Transverse colon (tissue), 4 donors: Measurements from ENCODE around the gene TUT7. TPM values are rescaled to one million over a fixed set of nuclear protein-coding genes. Genes with fewer than 3 reads are reported as not detected.
A peak's percentile ranks its signal among the peaks of the same experiment; 100 is the strongest.
"Not testable (repeated sequence)": the region's sequence is repeated elsewhere in the genome, so short reads cannot be mapped to it uniquely, and the experiment has no call there.

Experiments
- DNase-seq: peaks from one replicate; pipeline ENCODE4 v3.0.0-alpha.2; 2019
- H3K27ac ChIP-seq, 4 donors: fragments of 200-600 bp; sonication (generic); 2 replicates each; pipeline ENCODE4 v1.5.1; 2016 to 2018; ENCODE audit warnings: inconsistent platforms in 4 of 4
- H3K27me3 ChIP-seq: fragments of 200-600 bp; sonication (generic); 2 replicates; pipeline ENCODE4 v1.5.1; 2017; ENCODE audit warnings: inconsistent platforms
- H3K36me3 ChIP-seq, 4 donors: fragments of 200-600 bp; sonication (generic); 2 replicates each; pipeline ENCODE4 v1.5.1; 2017 to 2019; ENCODE audit warnings: inconsistent platforms in 4 of 4
- H3K4me1 ChIP-seq, 4 donors: fragments of 200-600 bp; sonication (generic); 2 replicates each; pipeline ENCODE4 v1.5.1; 2017 to 2020; ENCODE audit warnings: inconsistent platforms in 4 of 4
- H3K4me3 ChIP-seq, 4 donors: fragments of 200-600 bp; sonication (generic); 1 replicate in 1 of 4; 2 replicates in 3 of 4; pipeline versions ENCODE4 v1.5.1 to v1.6.1; 2017 to 2019; ENCODE audit warnings: inconsistent platforms in 4 of 4
- H3K9me3 ChIP-seq, 2 donors: fragments of 200-600 bp; sonication (generic); 2 replicates each; pipeline ENCODE4 v1.5.1; 2017 to 2019; ENCODE audit warnings: inconsistent platforms in 2 of 2
- CTCF ChIP-seq, 5 experiments: fragments of 200-600 bp in 3 of 5; fragments of 450-650 bp in 2 of 5; sonication (generic) in 3 of 5; IDR thresholded peaks; 1 replicate in 2 of 5; 2 replicates in 3 of 5; pipeline ENCODE4 v1.5.1; 2016 to 2017; ENCODE audit warnings: antibody characterized with exemption in 5 of 5, inconsistent platforms in 3 of 5, mild to moderate bottlenecking in 2 of 5, moderate library complexity in 1 of 5
- EP300 ChIP-seq: sonication (generic); formaldehyde crosslinking; IDR thresholded peaks from one replicate; pipeline ENCODE4 v1.6.1; 2017; ENCODE audit warnings: antibody characterized with exemption, low read depth
- POLR2A ChIP-seq: fragments of 450-650 bp; IDR thresholded peaks from one replicate; pipeline ENCODE4 v1.6.1; 2016; ENCODE audit warnings: antibody characterized with exemption, mild to moderate bottlenecking, moderate library complexity
- POLR2AphosphoS5 ChIP-seq, 3 donors: sonication (generic); formaldehyde crosslinking; IDR thresholded peaks; one replicate each; pipeline ENCODE4 v1.6.1; 2016; ENCODE audit warnings: antibody characterized with exemption in 3 of 3
- WGBS, 2 donors: methylation state at CpG; one replicate each; pipeline ENCODE4 v1.1.5; 2018; ENCODE audit warnings: low coverage in 1 of 2; 5-methylcytosine and 5-hydroxymethylcytosine counted together
- in situ Hi-C, 4 donors: fragments of 200-750 bp; cut with MboI; loops; one replicate each; pipeline versions ENCODE4 v1.15.0 to v1.15.1; 2017; ENCODE audit warnings: low sequenced_read_pairs in 3 of 4, low pct_ligation_motif_present in 1 of 4, low pct_unique_long_range_greater_than_20kb in 1 of 4
- intact Hi-C: fragments of 100-400 bp; cut with DNase I; formaldehyde crosslinking; loops from one replicate; pipeline ENCODE4 v1.15.1; 2023; ENCODE audit warnings: low total_unique reads
- total RNA-seq, 4 donors: library from RNA; depleted of rRNA; stranded (reverse); fragments of >200 nt; gene quantifications; one replicate each; pipeline ENCODE4 v1.1.0, GENCODE V29; 2016

Gene TUT7
- total RNA-seq = 10 to 100 TPM; 29.5 to 72.9 (median 43.0) TPM

DNA sequence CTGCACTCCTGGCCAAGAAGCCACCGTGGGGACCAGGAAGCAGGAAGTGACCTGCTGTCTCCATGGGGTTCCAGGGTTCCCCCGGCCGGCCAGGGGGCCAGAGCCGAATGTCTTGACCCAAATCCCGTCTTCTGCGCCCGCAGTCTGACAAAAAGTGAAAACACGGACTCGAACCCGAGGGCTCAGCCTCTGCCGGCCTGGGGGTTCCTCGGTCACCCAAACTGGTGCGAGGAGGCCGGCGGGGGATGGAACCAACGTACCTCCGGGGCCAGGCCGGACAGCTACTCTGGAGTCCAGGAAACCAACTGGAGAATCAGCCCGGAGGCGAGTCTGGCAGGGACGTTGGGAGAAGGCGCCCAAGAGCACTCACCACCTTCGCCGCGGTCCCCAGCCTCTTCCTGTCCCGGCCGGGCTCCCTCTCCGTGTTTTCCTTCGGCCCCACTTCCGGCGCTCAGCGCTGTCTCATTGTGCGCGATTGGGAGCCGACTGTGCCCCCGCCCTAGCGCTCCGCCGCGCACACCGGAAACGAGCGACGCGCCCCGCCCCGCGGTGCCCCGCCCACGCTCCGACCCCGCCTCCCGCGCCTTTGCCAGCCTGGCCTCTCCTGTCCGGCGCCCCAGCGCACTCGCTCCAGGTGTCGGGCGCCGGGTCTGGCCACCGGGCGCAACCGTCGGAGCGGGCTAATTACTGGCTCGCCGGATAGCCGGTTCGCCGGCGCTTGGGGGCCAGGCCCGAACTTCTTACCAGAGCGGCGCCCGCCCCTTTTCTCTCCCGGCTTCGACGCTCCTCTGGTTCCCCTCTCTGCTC is at the start of gene TUT7:
Gene TUT7, minus strand, starts transcription at position 400 of the 807 bp plus-strand sequence. CDS start 1,211 bp downstream, outside the sequence.
- H3K9me3 ChIP-seq = no peaks in the 10 kb centered on the region
- H3K36me3 ChIP-seq = peaks cover 0 to 9% (median 0%) of the 10 kb centered on the region in 4 donors
- in situ Hi-C loops = no loop called here
- no peaks in the 10 kb centered on the region for H3K27me3 ChIP-seq
- peak within 1 kb of the TSS; percentile 96 to 98 (median 96) for H3K27ac ChIP-seq
- WGBS, 2 donors = 0% methylated on average over 9 of the region's 79 CpGs; no CpG with 5 or more reads in 1 of the 2 donors
- DNase-seq = peak; percentile 97
- peak within 1 kb of the TSS; percentile 76 to 95 (median 94) for H3K4me3 ChIP-seq
- peak; percentile 85 for TF ChIP-seq POLR2A
- TF ChIP-seq EP300 = peak; percentile 27
- TF ChIP-seq CTCF (IDR thresholded peaks at IDR 0.05) = no peak
- TF ChIP-seq POLR2AphosphoS5 (IDR thresholded peaks at IDR 0.05) = peak; percentile 81 to 89 (median 84)
- intact Hi-C loops = no loop called here
- peaks cover 26 to 51% (median 38%) of the 10 kb centered on the region in 4 donors for H3K4me1 ChIP-seq

DNA sequence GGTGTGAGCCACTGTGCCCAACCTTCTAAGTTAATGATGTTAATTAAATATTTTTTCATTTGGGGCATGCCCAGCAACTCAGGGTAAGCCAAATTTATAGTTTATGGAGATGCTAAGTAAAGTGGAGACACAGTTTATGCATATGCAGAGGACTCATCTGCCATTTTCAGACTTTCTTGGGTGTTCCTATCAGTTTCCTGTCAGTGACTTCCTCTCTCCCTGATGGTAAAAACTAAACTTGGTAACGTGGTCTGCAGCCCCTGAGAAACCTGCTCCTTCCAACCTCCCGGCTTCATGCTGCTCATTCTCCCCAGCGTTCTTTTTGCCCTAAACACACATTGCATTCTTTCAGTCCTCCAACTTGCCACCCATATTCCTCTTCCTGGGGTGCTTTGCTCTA is 48.4 kb upstream of the TUT7 start:
- in situ Hi-C loops = loop anchor here in 2 of 4 donors (25.0 kb wide), 1 partner anchor 1260 kb away; no protein-coding TSS in a partner anchor
- Histone ChIP-seq H3K4me3 (no peak overlapping the region), H3K27me3 (no peaks in the 10 kb centered on the region), H3K9me3 (no peaks in the 10 kb centered on the region), H3K36me3 (no peaks in the 10 kb centered on the region), H3K4me1 (peaks cover 4 to 17% (median 9%) of the 10 kb centered on the region in 4 donors), H3K27ac (no peak overlapping the region)
- intact Hi-C loops = no loop called here
- no peak for DNase-seq
- WGBS, 2 donors = 52 to 100% methylated on average over 1 to 3 of the region's 3 CpGs
- TF ChIP-seq EP300 (no peak), POLR2A (no peak), CTCF (IDR thresholded peaks at IDR 0.05) (no peak), POLR2AphosphoS5 (IDR thresholded peaks at IDR 0.05) (no peak)

DNA sequence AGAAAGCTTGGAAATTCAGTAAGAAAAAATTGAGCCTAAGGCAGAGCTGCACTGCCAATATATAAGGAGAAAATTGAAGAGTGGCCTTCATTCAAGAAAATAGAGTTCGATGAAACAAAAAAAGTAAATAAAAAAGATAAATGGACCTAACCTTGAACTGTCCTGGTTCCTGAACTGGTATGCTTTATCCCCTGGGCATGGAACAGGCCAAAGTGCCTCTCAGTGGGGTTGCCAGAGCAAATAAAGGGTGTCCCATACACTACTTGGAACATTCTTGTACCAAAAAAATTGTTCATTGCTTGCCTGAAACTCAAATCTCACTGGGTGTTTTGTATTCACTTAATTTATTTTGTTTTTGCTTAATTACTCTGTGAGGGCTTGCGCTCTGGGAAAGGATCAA is 42.2 kb upstream of the TUT7 start:
- Histone ChIP-seq H3K27ac (no peak overlapping the region), H3K9me3 (peaks cover 0 to 3% of the 10 kb centered on the region in 2 donors), H3K4me1 (no peaks in the 10 kb centered on the region), H3K4me3 (no peak overlapping the region), H3K27me3 (no peaks in the 10 kb centered on the region), H3K36me3 (no peaks in the 10 kb centered on the region)
- DNase-seq = no peak
- intact Hi-C loops = no loop called here
- TF ChIP-seq POLR2A (no peak), EP300 (no peak), CTCF (IDR thresholded peaks at IDR 0.05) (no peak)
- 85 to 88% methylated on average over 2 of the region's 2 CpGs for WGBS, 2 donors
- in situ Hi-C loops = no loop called here

DNA sequence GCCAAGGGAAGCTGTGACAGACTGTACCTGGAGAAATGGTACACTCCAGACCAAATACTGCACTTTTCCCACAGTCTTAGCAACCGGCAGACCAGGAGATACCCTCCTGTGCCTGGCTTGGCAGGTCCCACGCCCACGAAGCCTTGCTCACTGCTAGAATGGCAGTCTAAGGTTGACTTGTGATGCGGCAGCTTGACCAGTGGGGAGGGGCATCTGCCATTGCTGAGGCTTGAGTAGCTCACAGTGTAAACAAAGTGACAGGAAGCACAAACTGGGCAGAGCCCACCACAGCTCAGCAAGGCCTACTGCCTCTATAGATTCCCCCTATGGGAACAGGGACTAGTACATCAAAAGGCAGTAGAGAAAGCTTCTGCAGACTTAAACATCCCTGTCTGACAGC is 36.0 kb upstream of the TUT7 start:
- WGBS, 2 donors = 76% methylated on average over 4 of the region's 4 CpGs; no CpG with 5 or more reads in 1 of the 2 donors
- H3K27ac ChIP-seq, H3K27me3 ChIP-seq, H3K4me1 ChIP-seq, in situ Hi-C loops, H3K4me3 ChIP-seq, DNase-seq, H3K9me3 ChIP-seq, H3K36me3 ChIP-seq, intact Hi-C loops: not testable (repeated sequence)
